ENCODE measurements around the gene ROR2. TPM values are rescaled to one million over a fixed set of nuclear protein-coding genes. Genes with fewer than 3 reads are reported as not detected.

The ROR2 gene
- total and polyA plus RNA-seq, 10 donors: 0.65 to 15.6 (median 6.0) TPM

GRCh38 chr9:91855196-91855595 lies 94.8 kb downstream of the ROR2 start:
- Histone ChIP-seq H3K9me3 (no peaks in the 10 kb centered on the region), H3K27ac (no peak overlapping the region), H3K27me3 (replicated peaks in 1 of 7) (no peaks in the 10 kb centered on the region), H3K36me3 (no peaks in the 10 kb centered on the region), H3K4me3 (no peak overlapping the region), H3K4me1 (peaks cover 0 to 5% (median 0%) of the 10 kb centered on the region in 6 donors)
- peak; percentile 51 for DNase-seq
- intact Hi-C loops (cut with DNase I; ENCODE audit: low total_unique reads): no loop called here
- TF ChIP-seq POLR2A (IDR thresholded peaks at IDR 0.05): no peak
- TF ChIP-seq POLR2AphosphoS5 (IDR thresholded peaks at IDR 0.05): peak in 2 of 3 donors; percentile 24 to 25
- 58 to 79% (median 69%) methylated on average over 7 to 10 of the region's 10 CpGs for WGBS, 5 donors

GRCh38 chr9:91852801-91853347 lies 97.2 kb downstream of the ROR2 start:
- 91 to 97% (median 93%) methylated on average over 18 of the region's 18 CpGs for WGBS, 5 donors
- no peaks in the 10 kb centered on the region for H3K27me3 ChIP-seq (replicated peaks in 1 of 7)
- H3K36me3 ChIP-seq: no peaks in the 10 kb centered on the region
- peaks cover 0 to 5% (median 0%) of the 10 kb centered on the region in 6 donors for H3K4me1 ChIP-seq
- no peak overlapping the region for H3K27ac ChIP-seq
- intact Hi-C loops (cut with DNase I; ENCODE audit: low total_unique reads): no loop called here
- no peaks in the 10 kb centered on the region for H3K9me3 ChIP-seq
- no peak for TF ChIP-seq POLR2AphosphoS5 (IDR thresholded peaks at IDR 0.05)
- no peak for TF ChIP-seq POLR2A (IDR thresholded peaks at IDR 0.05)
- TF ChIP-seq CTCF (IDR thresholded peaks at IDR 0.05 in 8 of 11, conservative IDR thresholded peaks at IDR 0.05 in 3 of 11): no peak
- no peak overlapping the region for H3K4me3 ChIP-seq
- peak; percentile 65 for DNase-seq

GRCh38 chr9:91849694-91850093 lies 100.3 kb downstream of the ROR2 start:
- H3K4me3 ChIP-seq: no peak overlapping the region
- WGBS, 5 donors: 88 to 94% (median 92%) methylated on average over 3 of the region's 3 CpGs
- peaks cover 0 to 5% (median 0%) of the 10 kb centered on the region in 7 donors for H3K27me3 ChIP-seq (replicated peaks in 1 of 7)
- intact Hi-C loops (cut with DNase I; ENCODE audit: low total_unique reads): no loop called here
- H3K36me3 ChIP-seq: no peaks in the 10 kb centered on the region
- no peak for DNase-seq
- H3K27ac ChIP-seq: no peak overlapping the region
- H3K9me3 ChIP-seq: no peaks in the 10 kb centered on the region
- H3K4me1 ChIP-seq: peaks cover 0 to 5% (median 0%) of the 10 kb centered on the region in 6 donors
- TF ChIP-seq POLR2AphosphoS5 (IDR thresholded peaks at IDR 0.05) (no peak), POLR2A (IDR thresholded peaks at IDR 0.05) (no peak), CTCF (IDR thresholded peaks at IDR 0.05 in 8 of 11, conservative IDR thresholded peaks at IDR 0.05 in 3 of 11) (no peak)

- H3K4me1 ChIP-seq: peaks cover 0 to 17% (median 8%) of the 10 kb centered on the region in 6 donors
- intact Hi-C loops (cut with DNase I; ENCODE audit: low total_unique reads): no loop called here
- H3K27ac ChIP-seq: no peak overlapping the region
- no peaks in the 10 kb centered on the region for H3K36me3 ChIP-seq
- no peak overlapping the region for H3K4me3 ChIP-seq
- 80 to 89% (median 83%) methylated on average over 6 of the region's 6 CpGs for WGBS, 5 donors
- DNase-seq: no peak
- H3K27me3 ChIP-seq (replicated peaks in 1 of 7): peaks cover 0 to 20% (median 0%) of the 10 kb centered on the region in 7 donors
- no peaks in the 10 kb centered on the region for H3K9me3 ChIP-seq
- TF ChIP-seq POLR2A (IDR thresholded peaks at IDR 0.05) (no peak), CTCF (IDR thresholded peaks at IDR 0.05 in 8 of 11, conservative IDR thresholded peaks at IDR 0.05 in 3 of 11) (no peak), POLR2AphosphoS5 (IDR thresholded peaks at IDR 0.05) (no peak)
These were observed 101.9 kb downstream of the ROR2 start for GRCh38 chr9:91848146-91848545.
